HG03025 (cell line): ENCODE data around the gene RELL1.

Experiments
- ATAC-seq: cut with Tn5 transposase; IDR thresholded peaks from one replicate; pipeline ENCODE4 v1.9.1; 2021; ENCODE audit warnings: mild to moderate bottlenecking, moderate library complexity; ENCODE audit not compliant: unreplicated experiment, low FRiP score

RELL1 gene

DNA sequence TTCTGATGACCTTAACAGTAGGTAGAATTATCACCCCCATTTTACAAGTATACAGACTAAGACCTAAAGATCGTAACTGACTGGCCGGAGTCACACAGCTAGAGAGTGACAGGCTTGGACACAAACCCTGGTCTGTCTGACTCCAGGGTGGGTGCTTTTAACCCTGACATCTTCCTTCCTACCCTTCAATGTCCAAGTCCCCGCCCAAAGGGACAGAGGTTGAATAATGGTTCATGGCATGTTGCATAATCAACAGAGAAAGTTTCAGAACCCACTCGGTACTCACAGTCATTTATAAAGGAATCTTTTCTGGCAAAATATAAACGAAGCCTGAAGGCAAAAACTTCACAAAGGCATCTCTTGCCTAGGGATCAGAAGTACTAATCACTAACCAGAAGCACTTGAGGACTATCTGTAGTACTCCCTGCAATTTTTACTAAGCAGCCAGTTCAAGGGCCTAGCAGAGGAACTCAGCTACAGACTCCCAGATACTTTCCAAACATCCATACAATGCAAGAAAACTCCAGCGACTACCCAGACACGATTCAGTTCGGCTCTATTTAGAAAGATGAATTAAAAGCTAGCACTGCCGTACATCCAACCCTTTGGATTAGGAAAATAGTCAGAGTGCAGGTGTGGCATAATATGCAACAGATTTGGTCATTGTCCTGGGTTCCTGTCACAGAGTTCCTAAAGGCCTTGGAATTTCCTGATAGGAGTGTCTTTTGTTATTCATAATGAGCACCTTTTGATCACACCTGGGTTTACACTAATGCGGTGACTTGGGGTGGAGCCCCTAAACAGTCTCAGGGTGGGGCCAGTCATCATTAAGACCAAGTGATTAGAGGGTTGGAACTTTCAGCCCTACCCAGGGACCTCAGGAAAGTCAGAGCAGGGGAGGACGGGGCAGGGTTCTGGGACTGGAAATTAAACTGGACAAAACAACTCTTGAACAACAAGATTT, 44.0 kb downstream of the RELL1 start:
- no peak for ATAC-seq

GRCh38 chr4:37641352-37641751, 44.8 kb downstream of the RELL1 start:
- ATAC-seq, result no peak

- no peak for ATAC-seq
Observed at GRCh38 chr4:37639551-37640285, 46.5 kb downstream of the RELL1 start.

GRCh38 chr4:37635155-37635554, 51.0 kb downstream of the RELL1 start:
- ATAC-seq, result no peak

DNA sequence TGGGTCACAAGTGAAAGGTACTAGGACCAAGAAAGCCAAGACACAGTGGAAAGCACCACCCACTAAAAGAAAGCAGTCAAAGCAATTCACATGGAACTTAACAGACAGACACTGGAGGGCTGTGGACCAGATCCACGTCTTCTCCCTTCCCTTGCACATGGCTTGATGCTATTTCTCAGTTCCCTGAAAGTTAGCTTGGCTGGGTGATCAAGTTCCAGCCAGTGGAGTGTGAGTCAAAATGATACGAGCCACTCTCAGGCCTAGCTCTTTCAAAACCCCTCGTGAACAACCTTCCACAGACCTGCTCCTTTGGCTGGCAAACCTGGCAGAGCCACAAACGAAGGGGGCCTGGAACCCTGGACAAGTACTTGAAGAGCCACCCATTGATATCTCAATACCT, 52.0 kb downstream of the RELL1 start:
- no peak for ATAC-seq

DNA sequence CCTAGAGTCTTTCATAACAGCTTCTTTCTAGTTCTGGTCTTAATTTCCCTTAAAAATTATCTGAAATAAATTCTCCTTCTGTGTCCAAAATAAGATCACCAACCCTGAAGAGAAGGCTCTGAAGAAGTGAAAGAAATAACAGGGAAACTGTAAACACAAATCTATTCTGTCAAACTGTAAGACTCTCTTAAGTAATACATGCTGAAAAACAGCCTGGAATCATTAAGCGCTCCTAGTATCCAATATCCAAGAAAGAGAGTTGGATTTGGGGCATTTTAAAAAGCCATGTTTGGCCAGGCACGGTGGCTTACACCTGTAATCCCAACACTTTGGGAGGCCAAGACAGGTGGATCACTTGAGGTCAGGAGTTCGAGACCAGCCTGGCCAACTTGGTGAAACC, 53.3 kb downstream of the RELL1 start:
- ATAC-seq, result no peak

DNA sequence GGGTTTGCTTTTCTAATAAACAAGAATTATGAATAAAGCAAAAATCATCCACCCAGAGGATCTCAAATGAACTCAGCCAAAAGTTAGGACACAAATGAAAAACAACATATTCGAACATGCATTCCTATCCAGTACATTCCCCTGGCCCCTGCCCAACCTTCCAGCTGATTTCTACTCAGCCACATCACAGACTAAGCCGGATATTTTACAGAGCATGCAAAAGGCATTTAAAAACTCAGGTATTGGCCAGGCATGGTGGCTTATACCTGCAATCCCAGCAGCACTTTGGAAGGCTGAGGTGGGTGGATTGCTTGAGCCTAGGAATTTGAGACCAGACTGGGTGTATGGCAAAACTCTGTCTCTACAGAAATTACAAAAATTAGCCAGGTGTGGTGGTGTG, 54.6 kb downstream of the RELL1 start:
- no peak for ATAC-seq

DNA sequence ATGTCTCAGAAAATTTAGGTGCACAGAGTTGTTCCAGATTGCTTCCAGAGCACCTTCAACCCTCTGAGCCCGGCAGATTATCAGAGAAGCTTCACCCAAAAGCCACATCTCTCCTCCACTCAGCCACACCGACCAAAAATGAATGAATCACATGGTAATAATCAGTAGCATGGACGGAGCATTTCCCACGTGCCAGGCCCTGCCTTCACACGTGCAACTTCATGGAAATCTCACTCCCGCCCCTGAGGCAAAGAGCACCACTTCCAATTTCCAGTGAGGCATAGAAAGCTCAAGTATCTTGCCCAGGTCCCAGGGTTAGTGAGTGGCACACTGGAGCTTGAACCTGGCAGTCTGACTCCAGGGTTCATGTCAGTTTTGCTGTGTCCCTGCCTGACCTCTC, 56.5 kb downstream of the RELL1 start:
- no peak for ATAC-seq

GRCh38 chr4:37628977-37629609, 57.1 kb downstream of the RELL1 start:
- no peak for ATAC-seq

- ATAC-seq, result no peak
Observed at GRCh38 chr4:37627263-37627662, 58.9 kb downstream of the RELL1 start.

DNA sequence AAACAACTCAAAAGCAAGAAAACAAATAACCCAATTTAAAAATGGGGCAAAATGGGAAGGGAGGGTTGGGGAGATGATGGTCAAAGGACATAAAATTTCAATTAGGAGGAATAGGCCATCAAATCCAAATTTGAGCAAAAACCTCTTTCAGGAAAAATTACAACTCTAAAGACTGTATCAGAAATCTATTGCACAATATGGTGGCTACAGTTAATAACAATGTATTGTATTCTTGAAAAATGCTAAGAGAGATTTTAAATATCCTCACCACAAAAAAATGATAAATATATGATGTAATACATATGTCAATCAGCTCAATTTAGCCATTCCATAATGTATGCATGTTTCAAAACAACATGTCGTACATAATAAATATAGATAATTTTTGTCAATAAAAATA, 60.7 kb downstream of the RELL1 start:
- no peak for ATAC-seq

DNA sequence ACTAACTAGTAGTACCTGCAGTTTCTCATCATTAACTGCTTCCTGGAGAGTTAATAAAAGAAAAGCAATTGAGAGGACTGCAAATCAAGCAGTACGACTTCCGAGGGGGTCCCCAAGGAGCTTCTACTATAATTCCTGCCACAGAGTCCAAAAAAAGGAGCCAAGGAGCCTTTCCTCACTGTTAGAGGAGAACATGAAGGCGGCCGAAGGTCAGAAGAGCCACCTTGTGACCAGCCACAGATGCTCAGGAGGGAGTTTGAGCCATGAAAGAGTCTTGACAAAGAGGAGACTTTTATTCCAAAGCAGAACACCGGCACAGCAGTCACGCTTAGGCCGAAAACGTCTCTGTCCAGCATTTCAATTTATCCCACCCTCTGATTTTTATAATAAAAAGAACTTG, 62.2 kb downstream of the RELL1 start:
- ATAC-seq, result no peak

DNA sequence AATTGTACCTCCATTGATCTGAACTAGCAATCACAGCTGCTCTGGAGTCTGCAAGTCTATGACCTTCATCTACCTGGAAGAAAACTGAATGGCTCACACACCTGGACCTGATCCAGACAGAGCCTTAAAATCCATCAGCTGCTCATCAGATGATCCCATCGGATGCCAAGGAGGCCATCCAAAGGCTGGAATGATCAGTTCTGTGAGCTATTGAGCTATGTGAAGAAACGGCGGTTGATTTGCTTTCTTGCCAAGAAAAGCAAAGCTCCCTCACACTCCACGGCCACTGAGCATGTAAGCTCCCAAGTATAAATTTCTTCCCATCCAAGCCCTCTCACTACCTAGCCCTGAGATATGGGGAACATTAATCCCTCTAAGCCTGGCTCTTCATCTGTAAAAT, 63.1 kb downstream of the RELL1 start:
- ATAC-seq, result no peak

GRCh38 chr4:37620176-37620575, 66.0 kb downstream of the RELL1 start:
- no peak for ATAC-seq

GRCh38 chr4:37615720-37616063, 70.5 kb downstream of the RELL1 start:
- no peak for ATAC-seq

DNA sequence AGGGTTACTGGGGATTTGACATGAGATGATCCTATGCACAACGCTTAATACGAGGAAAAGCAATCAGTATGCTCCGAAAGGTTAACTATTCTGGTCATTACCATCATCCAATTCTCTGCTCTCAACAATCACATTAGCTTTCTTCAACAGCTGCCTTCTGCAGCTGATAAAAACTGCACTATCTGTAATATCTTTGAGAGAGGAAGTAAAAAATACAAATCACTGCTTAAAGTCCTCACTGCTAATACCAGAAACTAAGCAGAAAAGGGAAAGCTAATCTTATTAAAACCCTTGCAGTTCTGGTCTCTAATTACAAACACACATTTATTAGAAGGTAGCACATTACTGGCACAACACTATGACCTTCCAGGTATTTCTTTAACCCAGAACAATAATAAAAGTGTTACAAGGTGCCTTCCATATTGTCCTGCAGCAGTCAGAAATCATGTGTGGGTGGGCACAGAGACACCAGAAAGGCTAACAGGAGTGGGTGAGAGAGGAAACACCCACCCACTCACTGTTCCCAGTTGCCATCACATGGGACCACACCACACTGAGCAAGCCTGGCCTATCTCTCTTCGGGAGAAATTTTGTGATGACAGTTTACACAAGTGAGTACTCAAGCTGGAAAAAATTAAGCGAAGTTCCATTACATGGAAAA, 71.0 kb downstream of the RELL1 start:
- no peak for ATAC-seq

DNA sequence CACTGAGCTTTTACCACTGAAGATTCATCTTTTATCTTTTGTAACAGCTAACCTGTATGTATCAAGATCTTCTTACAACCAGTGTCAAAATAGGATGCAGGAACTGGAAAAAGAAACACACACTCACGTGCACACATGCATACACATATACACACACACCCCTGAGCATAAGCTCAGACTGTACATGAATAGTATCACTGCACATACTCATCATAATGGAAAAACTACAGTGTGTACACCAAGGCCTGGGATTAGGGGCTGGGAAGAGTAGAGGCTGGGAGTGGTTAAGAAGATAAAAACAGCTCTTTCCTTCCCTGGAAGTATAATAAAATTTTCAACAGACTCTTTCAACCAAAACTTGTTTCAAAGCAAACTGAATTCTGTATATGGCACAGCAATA, 73.4 kb downstream of the RELL1 start:
- no peak for ATAC-seq

DNA sequence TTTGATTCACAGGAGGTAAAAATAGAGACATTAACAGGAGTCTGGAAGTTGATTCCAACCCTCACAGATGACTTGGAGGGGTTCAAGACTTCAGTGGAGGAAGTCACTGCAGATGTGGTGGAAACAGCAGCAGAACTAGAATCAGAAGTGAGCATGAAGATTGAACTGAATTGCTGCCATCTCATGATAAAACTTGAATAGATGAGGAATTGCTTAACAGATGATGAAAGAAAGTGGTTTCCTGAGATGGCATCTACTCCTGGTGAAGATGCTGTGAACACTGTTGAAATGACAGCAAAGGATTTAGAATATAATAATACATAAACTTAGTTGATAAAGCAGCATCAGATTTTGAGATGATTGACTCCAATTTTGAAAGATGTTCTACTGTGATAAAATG, 76.5 kb downstream of the RELL1 start:
- no peak for ATAC-seq

GRCh38 chr4:37607018-37607417, 79.2 kb downstream of the RELL1 start:
- no peak for ATAC-seq

GRCh38 chr4:37605843-37606565, 80.2 kb downstream of the RELL1 start:
- ATAC-seq, result no peak
